Measurements from ENCODE around the gene ACADM. TPM values are rescaled to one million over a fixed set of nuclear protein-coding genes. Genes with fewer than 3 reads are reported as not detected.

The ACADM gene
- total RNA-seq, 1 experiment from 2014 or later = 37.9 TPM

DNA sequence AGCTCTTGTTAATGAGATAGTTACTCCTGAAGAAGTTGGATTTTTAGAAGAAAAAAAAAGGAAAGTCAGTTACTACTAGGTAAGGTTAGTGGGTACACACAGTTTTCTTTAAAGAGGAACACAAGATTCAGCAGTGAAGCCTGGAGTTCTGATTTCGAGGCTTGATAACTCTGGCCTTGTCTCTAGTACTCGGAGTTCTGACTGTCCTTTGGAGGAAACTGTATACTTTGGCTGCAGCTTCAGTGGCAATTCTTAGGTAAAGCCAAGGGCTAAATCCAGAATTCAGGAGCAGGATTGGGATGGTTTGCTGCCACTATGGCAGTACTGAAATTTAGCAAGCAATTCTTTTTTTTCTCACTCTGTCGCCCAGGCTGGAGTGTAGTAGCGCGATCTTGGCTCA lies 9.2 kb downstream of the ACADM start (continued):
- TF ChIP-seq, protein P1, sequence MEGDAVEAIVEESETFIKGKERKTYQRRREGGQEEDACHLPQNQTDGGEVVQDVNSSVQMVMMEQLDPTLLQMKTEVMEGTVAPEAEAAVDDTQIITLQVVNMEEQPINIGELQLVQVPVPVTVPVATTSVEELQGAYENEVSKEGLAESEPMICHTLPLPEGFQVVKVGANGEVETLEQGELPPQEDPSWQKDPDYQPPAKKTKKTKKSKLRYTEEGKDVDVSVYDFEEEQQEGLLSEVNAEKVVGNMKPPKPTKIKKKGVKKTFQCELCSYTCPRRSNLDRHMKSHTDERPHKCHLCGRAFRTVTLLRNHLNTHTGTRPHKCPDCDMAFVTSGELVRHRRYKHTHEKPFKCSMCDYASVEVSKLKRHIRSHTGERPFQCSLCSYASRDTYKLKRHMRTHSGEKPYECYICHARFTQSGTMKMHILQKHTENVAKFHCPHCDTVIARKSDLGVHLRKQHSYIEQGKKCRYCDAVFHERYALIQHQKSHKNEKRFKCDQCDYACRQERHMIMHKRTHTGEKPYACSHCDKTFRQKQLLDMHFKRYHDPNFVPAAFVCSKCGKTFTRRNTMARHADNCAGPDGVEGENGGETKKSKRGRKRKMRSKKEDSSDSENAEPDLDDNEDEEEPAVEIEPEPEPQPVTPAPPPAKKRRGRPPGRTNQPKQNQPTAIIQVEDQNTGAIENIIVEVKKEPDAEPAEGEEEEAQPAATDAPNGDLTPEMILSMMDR (IDR thresholded peaks at IDR 0.05) = no peak
- TF ChIP-seq RORB (CRISPR knock-in tag; IDR thresholded peaks at IDR 0.05) (no peak), NR1H2 (CRISPR knock-in tag; IDR thresholded peaks at IDR 0.05) (no peak), CREM (CRISPR knock-in tag; IDR thresholded peaks at IDR 0.05) (no peak)
- TF ChIP-seq, protein P2, sequence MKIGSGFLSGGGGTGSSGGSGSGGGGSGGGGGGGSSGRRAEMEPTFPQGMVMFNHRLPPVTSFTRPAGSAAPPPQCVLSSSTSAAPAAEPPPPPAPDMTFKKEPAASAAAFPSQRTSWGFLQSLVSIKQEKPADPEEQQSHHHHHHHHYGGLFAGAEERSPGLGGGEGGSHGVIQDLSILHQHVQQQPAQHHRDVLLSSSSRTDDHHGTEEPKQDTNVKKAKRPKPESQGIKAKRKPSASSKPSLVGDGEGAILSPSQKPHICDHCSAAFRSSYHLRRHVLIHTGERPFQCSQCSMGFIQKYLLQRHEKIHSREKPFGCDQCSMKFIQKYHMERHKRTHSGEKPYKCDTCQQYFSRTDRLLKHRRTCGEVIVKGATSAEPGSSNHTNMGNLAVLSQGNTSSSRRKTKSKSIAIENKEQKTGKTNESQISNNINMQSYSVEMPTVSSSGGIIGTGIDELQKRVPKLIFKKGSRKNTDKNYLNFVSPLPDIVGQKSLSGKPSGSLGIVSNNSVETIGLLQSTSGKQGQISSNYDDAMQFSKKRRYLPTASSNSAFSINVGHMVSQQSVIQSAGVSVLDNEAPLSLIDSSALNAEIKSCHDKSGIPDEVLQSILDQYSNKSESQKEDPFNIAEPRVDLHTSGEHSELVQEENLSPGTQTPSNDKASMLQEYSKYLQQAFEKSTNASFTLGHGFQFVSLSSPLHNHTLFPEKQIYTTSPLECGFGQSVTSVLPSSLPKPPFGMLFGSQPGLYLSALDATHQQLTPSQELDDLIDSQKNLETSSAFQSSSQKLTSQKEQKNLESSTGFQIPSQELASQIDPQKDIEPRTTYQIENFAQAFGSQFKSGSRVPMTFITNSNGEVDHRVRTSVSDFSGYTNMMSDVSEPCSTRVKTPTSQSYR (CRISPR knock-in tag; IDR thresholded peaks at IDR 0.05) = no peak
- TF ChIP-seq, protein P3, sequence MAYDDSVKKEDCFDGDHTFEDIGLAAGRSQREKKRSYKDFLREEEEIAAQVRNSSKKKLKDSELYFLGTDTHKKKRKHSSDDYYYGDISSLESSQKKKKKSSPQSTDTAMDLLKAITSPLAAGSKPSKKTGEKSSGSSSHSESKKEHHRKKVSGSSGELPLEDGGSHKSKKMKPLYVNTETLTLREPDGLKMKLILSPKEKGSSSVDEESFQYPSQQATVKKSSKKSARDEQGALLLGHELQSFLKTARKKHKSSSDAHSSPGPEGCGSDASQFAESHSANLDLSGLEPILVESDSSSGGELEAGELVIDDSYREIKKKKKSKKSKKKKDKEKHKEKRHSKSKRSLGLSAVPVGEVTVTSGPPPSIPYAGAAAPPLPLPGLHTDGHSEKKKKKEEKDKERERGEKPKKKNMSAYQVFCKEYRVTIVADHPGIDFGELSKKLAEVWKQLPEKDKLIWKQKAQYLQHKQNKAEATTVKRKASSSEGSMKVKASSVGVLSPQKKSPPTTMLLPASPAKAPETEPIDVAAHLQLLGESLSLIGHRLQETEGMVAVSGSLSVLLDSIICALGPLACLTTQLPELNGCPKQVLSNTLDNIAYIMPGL (CRISPR knock-in tag; IDR thresholded peaks at IDR 0.05) = no peak
- TF ChIP-seq, protein P4, sequence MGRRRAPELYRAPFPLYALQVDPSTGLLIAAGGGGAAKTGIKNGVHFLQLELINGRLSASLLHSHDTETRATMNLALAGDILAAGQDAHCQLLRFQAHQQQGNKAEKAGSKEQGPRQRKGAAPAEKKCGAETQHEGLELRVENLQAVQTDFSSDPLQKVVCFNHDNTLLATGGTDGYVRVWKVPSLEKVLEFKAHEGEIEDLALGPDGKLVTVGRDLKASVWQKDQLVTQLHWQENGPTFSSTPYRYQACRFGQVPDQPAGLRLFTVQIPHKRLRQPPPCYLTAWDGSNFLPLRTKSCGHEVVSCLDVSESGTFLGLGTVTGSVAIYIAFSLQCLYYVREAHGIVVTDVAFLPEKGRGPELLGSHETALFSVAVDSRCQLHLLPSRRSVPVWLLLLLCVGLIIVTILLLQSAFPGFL (CRISPR knock-in tag; IDR thresholded peaks at IDR 0.05; ENCODE audit: borderline replicate concordance) = no peak

DNA sequence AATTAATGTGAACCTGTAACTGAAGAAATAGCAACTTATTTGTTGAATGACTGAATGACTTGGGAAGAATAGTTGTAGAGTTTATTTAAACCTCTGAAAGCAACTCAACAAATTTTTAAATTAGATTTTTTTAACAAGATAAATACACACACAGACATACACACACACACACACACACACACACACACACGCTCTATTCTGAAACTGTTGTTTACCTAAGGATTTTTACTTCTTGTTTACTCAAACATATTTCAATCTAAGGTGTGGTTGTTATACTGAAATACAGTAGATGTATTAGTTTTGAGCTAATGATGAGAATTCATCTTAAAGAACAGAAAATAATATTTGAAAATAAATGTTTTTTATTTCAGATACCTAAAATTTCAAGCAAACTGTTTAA lies 11.5 kb downstream of the ACADM start:
- Mint-ChIP-seq H3K9me3 (no peaks in the 10 kb centered on the region), H3K27ac (no peak overlapping the region), H3K4me3 (no peak overlapping the region), H3K4me1 (no peaks in the 10 kb centered on the region), H3K36me3 (peaks cover 19% of the 10 kb centered on the region), H3K27me3 (ENCODE audit: low read depth) (no peaks in the 10 kb centered on the region)
- ATAC-seq = no peak
- ChIA-PET CTCF (no interaction called here), POLR2A (no interaction called here)
- TF ChIP-seq CBFB (CRISPR knock-in tag; IDR thresholded peaks at IDR 0.05; ENCODE audit: low read depth) = no peak
- no peak for TF ChIP-seq FOXK1 (CRISPR knock-in tag; IDR thresholded peaks at IDR 0.05)
- no peak for TF ChIP-seq ZNF121 (CRISPR knock-in tag; IDR thresholded peaks at IDR 0.05)
- TF ChIP-seq GABPB1 (CRISPR knock-in tag; IDR thresholded peaks at IDR 0.05) = no peak
- TF ChIP-seq SOX15 (CRISPR knock-in tag; IDR thresholded peaks at IDR 0.05) = no peak
- TF ChIP-seq, protein P5, sequence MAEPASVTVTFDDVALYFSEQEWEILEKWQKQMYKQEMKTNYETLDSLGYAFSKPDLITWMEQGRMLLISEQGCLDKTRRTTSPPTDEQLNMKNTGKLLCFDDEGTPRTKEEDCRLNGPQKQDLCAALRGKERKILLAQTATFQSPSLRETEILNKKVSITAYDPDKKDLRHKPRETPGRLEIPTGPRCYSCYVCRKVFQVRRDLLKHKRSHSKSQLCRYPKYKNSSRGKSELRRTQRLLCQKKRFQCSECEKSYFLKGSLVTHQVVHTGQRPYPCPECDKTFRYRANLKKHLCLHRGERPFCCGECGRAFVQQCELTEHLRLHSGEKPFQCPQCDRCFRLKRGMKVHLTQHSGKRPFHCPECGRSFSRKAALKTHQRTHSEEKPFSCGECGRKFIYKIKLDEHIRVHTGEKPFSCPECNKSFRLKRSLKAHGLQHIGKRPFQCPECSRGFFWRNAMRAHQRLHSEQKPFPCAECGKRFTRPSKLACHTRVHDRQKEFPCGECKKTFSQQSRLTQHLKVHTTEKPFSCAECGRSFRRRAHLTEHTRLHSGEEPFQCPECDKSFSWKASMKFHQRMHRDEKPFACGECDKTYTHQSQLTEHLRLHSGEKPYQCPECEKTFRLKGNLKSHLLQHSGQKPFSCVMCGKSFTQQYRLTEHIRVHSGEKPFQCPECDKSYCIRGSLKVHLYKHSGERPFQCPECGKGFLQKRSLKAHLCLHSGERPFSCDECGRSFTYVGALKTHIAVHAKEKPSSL (CRISPR knock-in tag; conservative IDR thresholded peaks at IDR 0.05) = no peak
- TF ChIP-seq, protein P4 (CRISPR knock-in tag; IDR thresholded peaks at IDR 0.05; ENCODE audit: borderline replicate concordance) = no peak
- TF ChIP-seq NFYB (CRISPR knock-in tag; conservative IDR thresholded peaks at IDR 0.05; ENCODE audit: low read depth) = no peak
- TF ChIP-seq, protein P1 (IDR thresholded peaks at IDR 0.05) = no peak
- TF ChIP-seq RORB (CRISPR knock-in tag; IDR thresholded peaks at IDR 0.05) = no peak
- TF ChIP-seq, protein P6, sequence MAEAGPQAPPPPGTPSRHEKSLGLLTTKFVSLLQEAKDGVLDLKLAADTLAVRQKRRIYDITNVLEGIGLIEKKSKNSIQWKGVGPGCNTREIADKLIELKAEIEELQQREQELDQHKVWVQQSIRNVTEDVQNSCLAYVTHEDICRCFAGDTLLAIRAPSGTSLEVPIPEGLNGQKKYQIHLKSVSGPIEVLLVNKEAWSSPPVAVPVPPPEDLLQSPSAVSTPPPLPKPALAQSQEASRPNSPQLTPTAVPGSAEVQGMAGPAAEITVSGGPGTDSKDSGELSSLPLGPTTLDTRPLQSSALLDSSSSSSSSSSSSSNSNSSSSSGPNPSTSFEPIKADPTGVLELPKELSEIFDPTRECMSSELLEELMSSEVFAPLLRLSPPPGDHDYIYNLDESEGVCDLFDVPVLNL (CRISPR knock-in tag; IDR thresholded peaks at IDR 0.05; ENCODE audit: borderline replicate concordance, low read depth) = no peak
- no peak for TF ChIP-seq NR1H2 (CRISPR knock-in tag; IDR thresholded peaks at IDR 0.05)
- TF ChIP-seq ZNF671 (CRISPR knock-in tag; IDR thresholded peaks at IDR 0.05) = no peak
- no peak for TF ChIP-seq NFATC4 (CRISPR knock-in tag; IDR thresholded peaks at IDR 0.05)
- DNase-seq (ENCODE audit: low spot score) = no peak

Data from WTC11 (cell line).